IPS-NIHi7 (cell line): ENCODE measurements around the gene MUC4.
"Not testable (repeated sequence)": the region's sequence is repeated elsewhere in the genome, so short reads cannot be mapped to it uniquely, and the experiment has no call there.

ENCODE experiments used
- DNase-seq: peaks from one replicate; pipeline ENCODE4 v3.0.0; 2012; ENCODE audit warnings: mixed read lengths; ENCODE audit errors: extremely low spot score

MUC4 gene

DNA sequence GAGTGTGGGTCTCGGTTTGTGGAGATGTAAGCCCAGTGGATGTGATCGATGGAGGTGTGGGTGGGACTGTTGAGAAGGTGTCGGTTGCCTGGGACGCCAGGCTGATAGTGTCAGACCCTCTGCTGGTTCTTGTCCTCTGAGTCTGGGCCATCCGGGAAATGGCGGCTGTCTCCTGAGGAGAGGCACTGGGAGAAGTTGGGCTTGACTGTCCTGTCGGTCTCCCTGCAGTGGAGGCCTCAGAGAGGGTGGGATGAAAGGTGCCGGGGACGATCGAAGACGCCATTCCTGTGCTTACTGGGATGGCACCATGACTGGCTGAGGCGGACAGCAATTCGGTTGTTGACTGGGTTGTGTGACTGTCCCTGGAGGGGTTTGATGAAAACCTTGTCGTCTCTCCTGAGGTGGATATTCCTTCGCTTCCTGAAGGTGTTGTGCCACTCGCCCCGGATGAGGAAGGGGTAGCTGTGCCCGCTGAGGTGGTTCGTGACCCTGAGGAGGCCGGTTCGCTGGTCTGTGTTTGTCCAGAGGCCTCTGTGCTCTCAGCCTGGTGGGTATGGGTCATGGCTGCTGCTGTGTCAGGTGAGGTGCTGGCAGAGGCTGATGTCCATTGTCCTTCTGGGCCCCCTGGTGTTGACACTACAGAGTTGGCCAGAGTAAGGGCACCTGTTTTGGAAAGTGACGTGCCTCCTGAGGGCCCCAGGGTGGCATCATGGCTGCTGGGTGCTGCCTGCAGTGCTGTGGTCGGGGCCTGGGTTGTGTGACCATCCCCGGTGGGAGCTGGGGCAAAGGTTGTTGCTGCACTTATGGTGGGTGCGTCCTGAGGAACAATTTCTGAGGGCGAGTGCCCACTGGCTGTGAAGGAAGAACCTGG is 22.8 kb downstream of the MUC4 start:
- no peak for DNase-seq

DNA sequence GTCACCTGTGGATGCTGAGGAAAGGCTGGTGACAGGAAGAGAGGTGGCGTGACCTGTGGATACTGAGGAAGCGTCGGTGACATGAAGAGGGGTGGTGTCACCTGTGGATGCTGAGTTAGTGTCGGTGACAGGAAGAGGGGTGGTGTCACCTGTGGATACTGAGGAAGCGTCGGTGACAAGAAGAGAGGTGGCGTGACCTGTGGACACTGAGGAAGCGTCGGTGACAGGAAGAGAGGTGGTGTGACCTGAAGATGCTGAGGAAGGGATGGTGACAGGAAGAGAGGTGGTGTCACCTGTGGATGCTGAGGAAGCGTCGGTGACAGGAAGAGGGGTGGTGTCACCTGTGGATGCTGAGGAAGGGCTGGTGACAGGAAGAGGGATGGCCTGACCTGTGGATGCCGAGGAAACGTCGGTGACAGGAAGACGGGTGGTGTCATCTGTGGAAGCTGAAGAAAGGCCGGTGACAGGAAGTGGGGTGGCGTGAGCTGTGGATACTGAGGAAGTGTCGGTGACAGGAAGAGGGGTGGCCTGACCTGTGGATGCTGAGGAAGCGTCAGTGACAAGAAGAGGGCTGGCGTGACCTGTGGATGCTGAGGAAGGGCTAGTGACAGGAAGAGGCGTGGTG is 25.8 kb downstream of the MUC4 start:
- not testable (repeated sequence) for DNase-seq

DNA sequence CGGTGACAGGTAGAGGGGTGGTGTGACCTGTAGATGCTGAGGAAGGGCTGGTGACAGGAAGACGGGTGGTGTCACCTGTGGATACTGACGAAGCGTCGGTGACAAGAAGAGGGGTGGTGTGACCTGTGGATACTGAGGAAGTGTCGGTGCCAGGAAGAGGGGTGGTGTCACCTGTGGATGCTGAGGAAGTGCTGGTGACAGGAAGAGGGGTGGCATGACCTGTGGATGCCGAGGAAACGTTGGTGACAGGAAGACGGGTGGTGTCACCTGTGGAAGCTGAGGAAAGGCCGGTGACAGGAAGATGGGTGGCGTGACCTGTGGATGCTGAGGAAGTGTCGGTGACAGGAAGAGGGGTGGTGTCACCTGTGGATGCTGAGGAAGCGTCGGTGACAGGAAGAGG is 27.7 kb downstream of the MUC4 start:
- not testable (repeated sequence) for DNase-seq

DNA sequence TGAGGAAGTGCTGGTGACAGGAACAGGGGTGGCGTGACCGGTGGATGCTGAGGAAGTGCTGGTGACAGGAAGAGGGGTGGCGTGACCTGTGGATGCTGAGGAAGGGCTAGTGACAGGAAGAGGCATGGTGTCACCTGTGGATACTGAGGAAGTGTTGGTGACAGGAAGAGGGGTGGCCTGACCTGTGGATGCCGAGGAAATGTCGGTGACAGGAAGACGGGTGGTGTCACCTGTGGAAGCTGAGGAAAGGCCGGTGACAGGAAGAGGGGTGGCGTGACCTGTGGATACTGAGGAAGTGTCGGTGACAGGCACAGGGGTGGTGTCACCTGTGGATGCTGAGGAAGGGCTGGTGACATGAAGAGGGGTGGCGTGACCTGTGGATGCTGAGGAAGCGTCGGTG is 30.5 kb downstream of the MUC4 start:
- DNase-seq, result not testable (repeated sequence)

DNA sequence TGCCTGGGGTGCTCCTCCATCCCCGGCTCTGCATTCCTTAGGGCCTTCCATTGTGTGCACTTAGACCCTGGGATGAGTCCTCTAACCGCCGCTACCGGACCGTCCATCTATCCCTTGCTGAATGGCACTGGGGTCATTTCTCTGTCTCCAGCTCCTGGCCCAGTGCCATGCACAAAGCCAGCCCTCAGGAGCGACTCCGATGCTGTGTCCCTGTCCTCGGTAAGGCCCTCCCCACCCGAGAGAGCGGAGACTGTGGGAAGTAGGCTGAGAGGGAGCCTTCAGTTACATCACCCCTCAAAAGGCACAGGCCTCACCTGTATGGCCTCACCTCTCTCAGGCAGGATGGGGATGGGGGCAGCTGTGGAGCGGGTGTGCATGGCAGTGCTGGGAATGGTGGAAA is 33.8 kb downstream of the MUC4 start:
- no peak for DNase-seq

DNA sequence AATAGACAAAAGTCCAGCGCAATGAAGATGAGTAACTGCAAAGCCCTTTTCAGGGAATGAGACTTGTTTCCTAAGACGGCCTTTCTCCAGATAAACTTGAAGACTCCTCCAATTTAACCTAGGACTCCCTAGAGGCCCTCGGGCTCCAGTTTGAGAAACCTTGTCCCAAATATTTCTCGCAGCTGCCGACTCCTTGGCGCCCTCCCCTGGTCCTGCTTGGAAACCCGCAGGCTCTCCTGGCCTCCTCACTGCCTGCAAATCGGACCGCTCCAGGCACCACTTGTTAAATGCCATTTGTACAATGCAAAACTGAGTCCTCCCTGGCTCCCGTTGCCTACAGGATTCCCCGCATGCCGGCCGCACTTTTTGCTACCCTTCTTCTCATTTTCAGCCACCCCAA is 36.8 kb downstream of the MUC4 start:
- peak; percentile 87 for DNase-seq

DNA sequence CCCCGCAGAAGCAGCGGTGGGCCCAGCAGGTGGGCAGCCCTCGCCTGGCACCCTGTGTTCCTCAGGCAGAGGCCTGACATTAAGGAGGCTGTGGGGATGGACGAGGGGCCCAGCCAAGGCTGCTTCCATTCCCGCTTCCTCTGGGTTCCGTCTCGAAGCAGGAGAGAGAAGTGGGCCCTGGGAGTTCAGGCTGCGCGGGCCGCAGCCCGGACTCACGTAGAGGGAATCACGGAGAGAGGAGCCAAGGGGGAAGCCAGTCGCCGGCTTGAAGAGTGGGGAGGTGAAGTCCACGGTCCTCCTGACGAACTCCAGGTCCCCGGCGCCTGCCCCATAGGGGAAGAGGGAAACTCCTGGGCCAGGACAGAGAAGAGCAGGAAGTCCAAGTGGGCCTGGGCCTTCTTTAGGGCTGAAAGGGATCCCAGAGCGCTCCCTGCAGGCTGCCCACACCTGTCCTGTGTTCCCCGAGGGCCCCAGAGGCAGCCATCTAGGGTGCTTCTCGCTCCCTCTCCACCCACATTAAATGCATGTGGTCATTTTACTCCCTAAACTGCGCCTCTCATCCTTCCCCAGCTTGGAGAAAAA is 37.7 kb downstream of the MUC4 start:
- DNase-seq, result no peak

DNA sequence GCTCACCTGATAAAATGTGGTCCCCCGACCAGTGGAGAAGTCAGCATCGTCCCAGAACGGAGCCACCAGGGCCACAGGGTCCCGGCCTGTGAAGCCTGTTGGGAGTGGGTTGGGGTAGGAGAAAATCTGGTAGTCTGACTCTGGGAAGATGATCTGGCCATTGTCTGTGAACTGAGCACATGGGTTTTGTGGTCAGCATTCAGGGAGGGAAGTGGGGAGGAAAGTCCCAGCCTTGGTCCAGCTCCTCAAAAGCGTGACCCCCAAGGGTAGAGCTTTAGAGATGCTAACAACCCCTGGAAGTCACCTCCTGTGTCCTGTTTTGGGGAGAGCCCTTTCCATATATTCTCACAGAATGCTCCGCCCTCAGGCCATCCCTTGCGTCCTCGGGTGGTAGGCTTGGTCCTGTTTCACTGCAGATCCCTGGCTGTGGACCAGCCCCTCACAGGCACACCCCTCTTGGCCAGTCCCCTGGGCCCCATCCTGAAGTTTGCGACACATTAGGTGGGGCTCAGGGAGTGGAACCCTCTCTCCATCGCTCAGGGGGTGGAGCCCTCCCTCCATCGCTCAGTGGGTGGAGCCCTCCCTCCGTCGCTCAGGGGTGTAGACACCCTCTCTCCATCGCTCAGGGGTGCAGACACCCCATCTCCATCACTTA is 40.0 kb downstream of the MUC4 start:
- no peak for DNase-seq

DNA sequence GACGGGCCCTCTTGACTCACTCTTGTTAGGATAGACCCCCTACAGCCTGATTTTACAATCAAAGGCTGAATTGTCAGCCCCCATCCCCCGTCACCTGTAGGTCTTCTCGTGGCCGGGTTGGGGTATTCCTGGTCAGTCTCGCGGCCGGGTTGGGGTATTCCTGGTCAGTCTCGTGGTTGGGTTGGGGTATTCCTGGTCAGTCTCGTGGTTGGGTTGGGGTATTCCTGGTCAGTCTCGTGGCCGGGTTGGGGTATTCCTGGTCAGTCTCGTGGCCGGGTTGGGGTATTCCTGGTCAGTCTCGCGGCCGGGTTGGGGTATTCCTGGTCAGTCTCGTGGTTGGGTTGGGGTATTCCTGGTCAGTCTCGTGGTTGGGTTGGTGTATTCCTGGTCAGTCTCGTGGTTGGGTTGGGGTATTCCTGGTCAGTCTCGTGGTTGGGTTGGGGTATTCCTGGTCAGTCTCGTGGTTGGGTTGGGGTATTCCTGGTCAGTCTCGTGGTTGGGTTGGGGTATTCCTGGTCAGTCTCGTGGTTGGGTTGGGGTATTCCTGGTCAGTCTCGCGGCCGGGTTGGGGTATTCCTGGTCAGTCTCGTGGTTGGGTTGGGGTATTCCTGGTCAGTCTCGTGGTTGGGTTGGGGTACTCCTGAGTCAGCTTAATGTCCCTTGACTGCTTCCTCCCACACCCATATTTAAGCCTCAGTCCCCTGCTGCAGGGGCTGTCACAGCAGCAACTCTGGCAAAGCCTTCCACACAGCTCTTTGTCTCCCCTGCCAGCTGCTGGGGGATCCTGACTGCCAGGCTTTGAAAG is 40.7 kb downstream of the MUC4 start:
- not testable (repeated sequence) for DNase-seq

DNA sequence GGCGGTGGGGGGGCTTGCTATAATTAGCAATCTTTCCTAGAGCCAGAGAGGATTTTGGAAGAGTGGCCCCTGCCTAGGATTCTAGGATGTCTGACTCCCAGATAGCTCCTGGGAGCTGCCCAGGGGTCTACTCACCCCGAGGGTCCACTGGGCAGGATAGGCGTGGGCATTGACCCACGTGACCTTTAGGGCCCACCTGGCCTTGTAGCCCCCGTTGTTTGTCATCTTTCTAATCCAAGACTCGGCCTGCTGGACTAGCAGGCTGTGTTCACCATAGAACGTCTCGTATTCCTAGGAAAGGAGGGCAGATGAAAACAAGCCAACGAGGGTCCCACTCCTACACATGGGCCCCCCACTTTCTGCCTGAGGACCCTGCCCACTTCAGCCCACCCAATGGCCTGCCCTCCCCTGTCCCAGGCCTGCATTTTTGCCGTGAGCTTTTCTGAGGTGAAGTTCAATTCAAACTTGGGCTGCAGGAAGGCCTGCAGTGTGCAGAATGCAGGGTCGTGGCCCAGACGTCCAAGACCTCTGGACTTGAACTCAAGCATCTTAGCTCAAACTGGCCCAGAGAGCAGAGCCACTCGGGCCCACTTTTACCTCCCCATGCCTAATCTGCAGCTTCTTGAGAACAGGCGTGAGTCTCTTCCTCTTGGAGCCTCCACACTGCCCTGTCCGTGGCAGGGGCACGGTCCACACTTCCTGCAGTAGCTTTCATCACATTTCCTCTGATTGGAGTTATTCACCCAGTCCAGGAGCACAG is 41.5 kb downstream of the MUC4 start:
- DNase-seq, result no peak

DNA sequence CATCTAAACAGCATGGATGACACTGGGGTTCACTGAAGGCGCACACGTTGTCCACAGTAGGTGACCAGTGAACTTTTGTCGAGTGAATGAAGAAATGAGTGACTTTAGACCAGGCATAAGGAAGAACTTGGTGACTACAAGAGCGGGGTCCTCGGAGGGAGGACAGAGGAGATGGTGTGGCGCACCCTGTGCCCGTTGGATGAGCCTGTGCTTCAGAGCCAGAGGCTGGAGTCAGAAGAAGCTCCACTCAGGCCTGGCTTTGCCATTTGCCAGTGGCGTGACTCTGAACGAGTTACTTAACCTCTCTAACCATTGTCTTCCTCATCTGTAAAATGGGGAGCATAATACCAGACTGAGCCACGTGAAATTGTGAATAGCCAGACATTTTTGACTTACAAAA is 42.2 kb downstream of the MUC4 start:
- no peak for DNase-seq

DNA sequence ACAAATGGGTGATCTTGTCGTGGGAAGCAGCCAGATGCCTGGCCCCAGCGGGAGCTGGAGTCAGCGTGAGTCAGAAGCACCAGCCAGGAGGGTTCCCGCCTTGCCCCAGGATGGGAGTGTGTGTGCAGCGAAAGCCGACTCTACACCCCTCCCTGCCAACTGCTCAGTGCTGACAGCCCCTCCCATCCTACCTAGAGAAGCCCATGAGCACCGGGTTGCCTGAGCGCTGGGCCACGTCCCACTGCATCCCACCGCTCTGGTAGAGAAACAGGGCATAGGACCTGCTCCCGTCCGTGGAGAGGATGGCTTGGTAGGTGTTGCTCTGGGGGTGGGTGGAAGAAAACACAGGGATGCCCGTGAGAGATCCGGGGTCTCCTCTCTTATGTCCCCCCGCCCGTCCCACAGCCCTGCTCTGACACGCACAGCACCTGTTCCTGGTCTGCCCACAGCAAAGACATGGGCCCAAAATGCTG is 42.9 kb downstream of the MUC4 start:
- DNase-seq, result no peak

DNA sequence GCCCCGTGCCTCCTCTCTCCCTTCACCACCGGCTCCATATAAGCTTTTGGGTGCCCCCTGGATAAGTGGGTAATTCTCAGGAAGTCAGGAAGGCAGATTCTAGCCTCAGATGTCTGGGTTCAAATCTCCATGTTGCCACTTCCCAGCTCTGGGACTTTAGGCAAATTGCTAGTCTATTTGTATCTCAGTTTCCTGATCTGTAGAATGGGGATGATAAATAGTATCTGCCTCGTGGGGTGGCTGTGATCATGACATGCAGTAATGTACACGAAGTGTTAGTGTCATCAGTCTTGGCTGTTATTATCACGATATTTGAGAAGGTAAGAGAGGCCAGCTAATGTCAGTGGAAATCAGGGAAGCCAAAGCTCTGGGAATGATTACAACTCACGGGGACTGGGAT is 43.3 kb downstream of the MUC4 start:
- DNase-seq, result no peak

DNA sequence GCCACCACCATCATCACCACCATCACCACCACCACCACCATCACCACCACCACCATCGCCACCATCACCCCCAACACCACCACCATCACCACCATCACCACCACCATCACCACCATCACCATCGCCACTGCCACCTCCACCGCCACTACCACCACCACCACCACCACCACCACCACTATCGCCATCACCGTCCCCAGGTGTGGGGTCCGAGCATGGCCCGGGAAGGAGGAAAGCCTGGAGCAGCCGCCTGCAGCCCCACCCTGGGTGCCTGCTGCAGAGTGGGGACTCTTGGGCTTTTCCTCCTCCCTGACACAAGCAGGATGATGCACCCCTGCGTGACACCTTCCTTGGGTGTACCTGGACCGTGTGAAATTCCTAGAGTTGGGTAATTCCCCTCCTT is 43.9 kb downstream of the MUC4 start:
- no peak for DNase-seq

DNA sequence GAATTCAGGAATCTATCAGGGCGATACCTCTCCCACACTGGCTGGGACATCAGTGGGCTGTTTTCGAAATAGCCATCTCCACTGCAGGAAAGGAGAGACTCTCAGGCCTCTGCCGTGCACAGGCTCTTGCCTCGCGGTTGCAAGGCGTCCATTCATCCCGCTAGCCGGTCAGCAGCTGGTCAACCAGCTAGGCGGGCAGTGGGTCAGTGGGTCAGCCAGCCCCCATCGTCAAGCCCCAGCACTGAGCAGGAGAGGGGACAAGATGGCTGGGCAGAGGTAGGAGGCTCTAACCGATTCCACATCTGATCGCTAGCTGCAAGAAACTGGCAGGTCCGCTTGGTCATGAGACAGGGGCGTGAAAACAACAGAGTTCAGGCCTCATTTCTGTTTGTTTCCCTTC is 45.1 kb downstream of the MUC4 start:
- DNase-seq, result no peak

DNA sequence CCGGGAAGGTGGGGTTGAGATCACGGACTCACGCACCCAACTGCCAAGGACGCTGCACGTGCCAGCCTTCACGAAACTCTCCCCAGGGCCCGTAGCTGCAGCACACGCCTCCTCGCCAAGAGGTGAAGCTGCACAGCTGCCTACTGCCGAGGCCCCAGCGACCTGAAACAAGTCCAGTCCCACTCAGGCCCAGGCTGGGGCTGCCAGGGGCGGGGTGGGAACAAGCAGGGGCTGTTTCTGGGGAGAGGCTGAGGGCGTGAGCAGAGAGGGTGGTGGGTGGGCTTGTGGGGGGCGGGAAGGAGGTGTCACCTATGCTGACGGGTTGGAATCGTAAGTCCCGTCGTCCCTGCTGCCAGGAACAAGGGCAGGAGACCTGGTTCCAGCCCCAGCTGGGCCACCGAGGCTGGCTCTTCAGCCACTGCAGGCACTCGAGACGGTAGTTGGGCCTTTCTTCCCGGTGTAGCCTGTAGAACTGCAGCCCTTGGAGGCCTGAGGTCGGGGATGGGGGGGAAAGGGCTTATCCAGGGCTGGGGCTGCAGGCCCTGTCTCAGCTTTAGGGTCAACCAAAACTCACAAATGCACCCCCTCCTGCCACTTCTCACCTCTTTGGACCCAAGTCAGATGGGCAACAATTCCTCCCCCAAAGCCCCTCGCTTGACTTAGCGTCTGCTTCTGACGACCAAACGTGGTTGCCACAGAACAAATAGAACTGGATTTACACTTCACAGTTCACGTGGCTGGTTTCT is 46.6 kb downstream of the MUC4 start:
- no peak for DNase-seq

DNA sequence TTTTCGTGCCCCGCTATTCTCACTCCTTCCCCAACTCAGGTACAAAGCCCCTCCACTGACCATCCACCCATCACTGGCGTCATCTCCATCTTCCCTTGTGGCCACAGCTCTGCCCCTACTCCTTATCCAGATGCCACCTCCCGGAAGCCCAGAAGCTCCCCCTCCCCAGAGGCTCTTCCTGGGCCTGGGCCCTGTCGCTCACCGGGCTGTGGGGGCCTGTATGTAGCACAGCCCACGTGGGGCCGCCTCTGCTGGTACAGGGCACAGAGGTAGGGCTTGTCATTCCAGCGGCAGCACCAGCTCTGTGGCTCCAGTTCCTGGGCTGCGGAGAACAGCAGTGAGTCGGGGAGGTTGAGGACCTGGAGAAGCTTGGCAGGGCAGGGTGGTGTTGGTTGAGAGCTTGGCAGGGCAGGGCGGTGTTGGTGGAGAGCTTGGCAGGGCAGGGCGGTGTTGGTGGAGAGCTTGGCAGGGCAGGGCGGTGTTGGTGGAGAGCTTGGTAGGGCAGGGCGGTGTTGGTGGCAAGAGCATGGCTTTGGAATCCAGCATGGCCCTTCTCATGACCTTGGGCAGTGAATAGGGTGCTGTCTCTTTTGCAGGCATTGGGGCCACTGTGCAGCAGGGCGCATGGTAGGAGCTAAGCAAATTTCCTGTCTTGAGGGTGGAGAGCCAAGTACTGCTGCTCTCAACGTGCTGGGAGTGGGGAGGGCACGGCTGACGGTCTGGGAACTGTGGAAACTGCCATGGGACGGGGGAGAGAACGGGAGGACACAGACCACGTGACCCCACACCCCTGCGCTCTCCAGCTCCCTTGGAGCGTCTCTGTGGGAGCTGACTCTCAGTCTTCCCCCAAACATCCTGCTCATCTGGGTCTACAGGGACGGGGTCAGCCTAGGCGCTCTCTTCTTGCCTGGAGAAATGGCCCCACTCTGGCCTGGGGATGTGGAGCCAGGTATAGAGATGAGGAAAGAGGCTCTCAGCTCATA is 47.6 kb downstream of the MUC4 start:
- DNase-seq, result no peak

DNA sequence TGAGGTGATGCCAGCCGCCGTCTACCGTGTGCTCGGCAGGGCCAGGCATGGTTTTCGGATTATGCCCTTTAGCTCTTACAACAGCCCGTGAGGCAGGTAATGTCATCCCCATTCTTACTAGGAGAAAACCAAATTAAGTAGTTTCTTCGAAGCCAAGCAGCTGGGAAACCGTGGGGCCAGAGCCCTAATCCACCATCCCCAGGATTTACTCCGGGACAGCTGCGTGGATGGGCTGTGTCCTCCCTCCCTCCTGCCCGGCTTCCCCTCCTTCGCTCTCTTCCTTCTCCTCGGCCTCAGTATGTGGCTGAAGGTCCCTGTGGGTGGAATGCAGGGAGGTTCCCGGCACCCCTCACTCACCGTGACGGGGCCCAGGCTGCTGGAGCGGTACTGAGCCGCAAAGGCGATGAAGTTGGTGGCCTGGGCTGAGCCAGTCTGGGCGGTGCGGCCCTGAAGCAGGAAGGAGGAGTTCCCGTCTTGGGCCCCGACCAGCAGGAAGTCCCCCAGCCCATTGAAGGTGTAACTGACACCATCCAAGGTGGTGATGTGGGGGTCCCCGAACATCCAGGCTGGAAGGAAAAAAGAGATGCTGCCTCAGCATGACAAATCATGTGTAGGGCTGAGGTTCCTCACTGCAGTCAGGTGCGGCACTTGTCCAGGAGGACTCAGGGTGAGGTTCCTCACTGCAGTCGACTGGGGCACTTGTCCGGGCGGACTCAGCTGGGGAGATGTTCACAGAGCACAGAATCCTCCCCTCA is 48.5 kb downstream of the MUC4 start:
- DNase-seq, result no peak
